Activated CD4-positive, alpha-beta memory T cell treated with anti-CD3 and anti-CD28 coated beads for 36 hours (primary cell): Measurements from ENCODE around the gene UPK3A. TPM values are rescaled to one million over a fixed set of nuclear protein-coding genes. Genes with fewer than 3 reads are reported as not detected.

ENCODE experiments used
- CTCF ChIA-PET: fragments of 350-600 bp; sonication (Branson Sonifier 250); formaldehyde crosslinking; loops from one replicate; lab custom pipeline; 2021; ENCODE audit warnings: antibody characterized with exemption, inconsistent platforms; lab: Charles Lee
- POLR2A ChIA-PET: fragments of 350-600 bp; sonication (Branson Sonifier 250); formaldehyde crosslinking; loops from one replicate; lab custom pipeline; 2021; ENCODE audit warnings: antibody characterized with exemption; lab: Charles Lee
- DNase-seq: peaks from one replicate; pipeline ENCODE4 v3.0.0-alpha.2; 2020
- H3K27ac Mint-ChIP-seq: one replicate; pipeline ENCODE4 v1.8.0; 2021; ENCODE audit warnings: mixed read lengths
- H3K27me3 Mint-ChIP-seq: one replicate; pipeline ENCODE4 v1.8.0; 2021; ENCODE audit warnings: mixed read lengths
- H3K36me3 Mint-ChIP-seq: one replicate; pipeline ENCODE4 v1.8.0; 2021; ENCODE audit warnings: mixed read lengths
- H3K4me1 Mint-ChIP-seq: one replicate; pipeline ENCODE4 v1.8.0; 2021; ENCODE audit warnings: low read depth, mixed read lengths
- H3K4me3 Mint-ChIP-seq: one replicate; pipeline ENCODE4 v1.8.0; 2021; ENCODE audit warnings: mild to moderate bottlenecking, mixed read lengths
- H3K9me3 Mint-ChIP-seq: one replicate; pipeline ENCODE4 v1.8.0; 2021; ENCODE audit warnings: mixed read lengths
- intact Hi-C: fragments of 100-400 bp; cut with micrococcal nuclease; formaldehyde crosslinking; loops from one replicate; pipeline ENCODE4 v1.15.1; 2023
- total RNA-seq, 2 experiments: library from RNA; stranded (reverse); gene quantifications; one replicate each; pipeline ENCODE4 v1.2.3, GENCODE V29; 2021

UPK3A gene
- total RNA-seq, 2 experiments from 2014 or later: not detected

GRCh38 chr22:45343143-45343542 lies 58.4 kb downstream of the UPK3A start:
- CTCF ChIA-PET: no interaction called here
- no peak overlapping the region for H3K4me3 Mint-ChIP-seq
- no peak overlapping the region for H3K27ac Mint-ChIP-seq
- peaks cover 15% of the 10 kb centered on the region for H3K4me1 Mint-ChIP-seq
- intact Hi-C loops: no loop called here
- H3K36me3 Mint-ChIP-seq: peaks cover 22% of the 10 kb centered on the region
- no peaks in the 10 kb centered on the region for H3K27me3 Mint-ChIP-seq
- H3K9me3 Mint-ChIP-seq: no peaks in the 10 kb centered on the region
- POLR2A ChIA-PET: no interaction called here
- DNase-seq: no peak

GRCh38 chr22:45344334-45344733 lies 59.6 kb downstream of the UPK3A start:
- ChIA-PET CTCF (no interaction called here), POLR2A (no interaction called here)
- no peaks in the 10 kb centered on the region for H3K27me3 Mint-ChIP-seq
- intact Hi-C loops: no loop called here
- DNase-seq: no peak
- H3K27ac Mint-ChIP-seq: no peak overlapping the region
- no peak overlapping the region for H3K4me3 Mint-ChIP-seq
- H3K9me3 Mint-ChIP-seq: no peaks in the 10 kb centered on the region
- peaks cover 22% of the 10 kb centered on the region for H3K36me3 Mint-ChIP-seq
- peaks cover 15% of the 10 kb centered on the region for H3K4me1 Mint-ChIP-seq

Other genes with a start within 250 kb of the UPK3A start
- 100 to 1,000 TPM; 150 to 156 TPM for gene NUP50, start 121.0 kb upstream of the UPK3A start, total RNA-seq
- gene KIAA0930, start 44.1 kb upstream of the UPK3A start, total RNA-seq: 10 to 100 TPM; 31.1 to 31.9 TPM
- 10 to 100 TPM; 55.0 to 56.5 TPM for gene FAM118A, start 25.0 kb downstream of the UPK3A start, total RNA-seq
- gene SMC1B, start 128.7 kb downstream of the UPK3A start, total RNA-seq: 1 to 10 TPM; 1.1 TPM
- 1 to 10 TPM; 7.7 to 9.4 TPM for gene RIBC2, start 128.7 kb downstream of the UPK3A start, total RNA-seq
- gene FBLN1, start 217.9 kb downstream of the UPK3A start, total RNA-seq: not detected